ENCODE measurements around the gene WDR33. TPM values are rescaled to one million over a fixed set of nuclear protein-coding genes. Genes with fewer than 3 reads are reported as not detected.

WDR33 gene
- total and polyA plus RNA-seq, 2 donors from 2014 or later = 19.8 to 60.2 TPM

DNA sequence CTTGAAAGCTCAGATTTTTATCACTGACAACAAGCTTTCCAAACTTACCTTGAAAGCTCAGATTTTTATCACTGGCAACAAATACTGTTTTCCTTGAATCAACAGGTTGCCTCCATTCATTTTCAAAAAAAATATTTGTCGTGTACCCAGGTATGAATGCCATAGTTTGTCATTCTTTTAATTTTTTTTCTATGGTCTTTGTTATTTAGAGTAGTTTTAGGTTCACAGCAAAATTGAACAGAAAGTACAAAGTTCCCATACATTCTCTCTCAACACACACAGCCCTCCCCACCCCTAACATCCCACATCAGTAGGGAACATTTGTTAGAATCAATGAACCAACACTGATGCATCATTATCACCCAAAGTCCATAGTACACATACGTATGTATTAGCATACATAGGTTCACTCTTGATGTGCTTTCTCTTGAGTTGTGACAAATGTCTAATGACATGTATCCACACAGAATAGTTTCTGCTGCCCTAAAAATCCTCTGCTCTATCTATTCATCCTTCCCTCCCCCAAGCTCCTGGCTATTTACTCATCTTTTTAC, 25.9 kb downstream of the WDR33 start:
- no peak for FAIRE-seq
- intact Hi-C loops (cut with DNase I) = no loop called here
- peaks cover 0 to 5% (median 0%) of the 10 kb centered on the region in 3 donors for H3K4me1 ChIP-seq (ENCODE audit: control insufficient read depth in 2 of 3, insufficient read depth in 2 of 3, low read depth in 1 of 3, low read length in 3 of 3)

DNA sequence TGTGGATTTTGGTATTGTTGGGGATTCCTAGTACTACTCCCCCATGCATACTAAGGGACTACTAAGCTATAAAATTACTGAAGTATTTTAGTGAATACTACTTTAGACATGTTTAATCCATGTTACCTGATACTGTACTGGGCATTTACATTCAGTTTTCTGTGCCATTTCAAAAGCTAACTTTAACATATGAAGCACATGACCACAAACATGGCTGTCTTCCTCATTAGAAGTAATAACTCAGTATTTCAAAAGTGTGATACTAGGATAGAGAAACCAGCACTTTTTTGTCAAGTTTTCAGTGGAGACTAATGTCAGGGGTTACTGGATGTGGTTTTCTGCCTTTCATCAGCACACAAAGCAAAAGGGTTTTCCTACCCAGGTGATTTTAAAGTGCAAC, 27.9 kb downstream of the WDR33 start:
- H3K4me1 ChIP-seq (ENCODE audit: control insufficient read depth in 2 of 3, insufficient read depth in 2 of 3, low read depth in 1 of 3, low read length in 3 of 3) = peaks cover 0 to 5% (median 0%) of the 10 kb centered on the region in 3 donors
- no peaks in the 10 kb centered on the region for H3K36me3 ChIP-seq (ENCODE audit: control insufficient read depth in 2 of 3, insufficient read depth in 3 of 3, low read length in 3 of 3)
- intact Hi-C loops (cut with DNase I) = no loop called here
- DNase-seq (no peak), FAIRE-seq (no peak)
- H3K27me3 ChIP-seq (ENCODE audit: control insufficient read depth, insufficient read depth, low read length) = no peaks in the 10 kb centered on the region
- TF ChIP-seq, protein P1, sequence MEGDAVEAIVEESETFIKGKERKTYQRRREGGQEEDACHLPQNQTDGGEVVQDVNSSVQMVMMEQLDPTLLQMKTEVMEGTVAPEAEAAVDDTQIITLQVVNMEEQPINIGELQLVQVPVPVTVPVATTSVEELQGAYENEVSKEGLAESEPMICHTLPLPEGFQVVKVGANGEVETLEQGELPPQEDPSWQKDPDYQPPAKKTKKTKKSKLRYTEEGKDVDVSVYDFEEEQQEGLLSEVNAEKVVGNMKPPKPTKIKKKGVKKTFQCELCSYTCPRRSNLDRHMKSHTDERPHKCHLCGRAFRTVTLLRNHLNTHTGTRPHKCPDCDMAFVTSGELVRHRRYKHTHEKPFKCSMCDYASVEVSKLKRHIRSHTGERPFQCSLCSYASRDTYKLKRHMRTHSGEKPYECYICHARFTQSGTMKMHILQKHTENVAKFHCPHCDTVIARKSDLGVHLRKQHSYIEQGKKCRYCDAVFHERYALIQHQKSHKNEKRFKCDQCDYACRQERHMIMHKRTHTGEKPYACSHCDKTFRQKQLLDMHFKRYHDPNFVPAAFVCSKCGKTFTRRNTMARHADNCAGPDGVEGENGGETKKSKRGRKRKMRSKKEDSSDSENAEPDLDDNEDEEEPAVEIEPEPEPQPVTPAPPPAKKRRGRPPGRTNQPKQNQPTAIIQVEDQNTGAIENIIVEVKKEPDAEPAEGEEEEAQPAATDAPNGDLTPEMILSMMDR (IDR thresholded peaks at IDR 0.05; ENCODE audit: borderline replicate concordance, extremely low read depth, insufficient read depth) = no peak
- no peak overlapping the region for H3K27ac ChIP-seq (ENCODE audit: low read depth in 2 of 2, low read length in 2 of 2)
- H3K4me3 ChIP-seq (ENCODE audit: low read length in 3 of 3) = no peak overlapping the region
- H3K9ac ChIP-seq (ENCODE audit: low read length in 3 of 3) = no peak overlapping the region
- no peaks in the 10 kb centered on the region for H3K9me3 ChIP-seq (ENCODE audit: control insufficient read depth in 2 of 3, insufficient read depth in 1 of 3, low read length in 3 of 3)

More for the DNA sequence above, 25.9 kb downstream of the WDR33 start:
- no peak for DNase-seq
- no peak overlapping the region for H3K27ac ChIP-seq (ENCODE audit: low read depth in 2 of 2, low read length in 2 of 2)
- H3K9ac ChIP-seq (ENCODE audit: low read length in 3 of 3) = no peak overlapping the region
- H3K36me3 ChIP-seq (ENCODE audit: control insufficient read depth in 2 of 3, insufficient read depth in 3 of 3, low read length in 3 of 3) = no peaks in the 10 kb centered on the region
- H3K9me3 ChIP-seq (ENCODE audit: control insufficient read depth in 2 of 3, insufficient read depth in 1 of 3, low read length in 3 of 3) = no peaks in the 10 kb centered on the region
- no peaks in the 10 kb centered on the region for H3K27me3 ChIP-seq (ENCODE audit: control insufficient read depth, insufficient read depth, low read length)
- TF ChIP-seq, protein P1 (IDR thresholded peaks at IDR 0.05; ENCODE audit: borderline replicate concordance, extremely low read depth, insufficient read depth) = no peak
- no peak overlapping the region for H3K4me3 ChIP-seq (ENCODE audit: low read length in 3 of 3)

DNA sequence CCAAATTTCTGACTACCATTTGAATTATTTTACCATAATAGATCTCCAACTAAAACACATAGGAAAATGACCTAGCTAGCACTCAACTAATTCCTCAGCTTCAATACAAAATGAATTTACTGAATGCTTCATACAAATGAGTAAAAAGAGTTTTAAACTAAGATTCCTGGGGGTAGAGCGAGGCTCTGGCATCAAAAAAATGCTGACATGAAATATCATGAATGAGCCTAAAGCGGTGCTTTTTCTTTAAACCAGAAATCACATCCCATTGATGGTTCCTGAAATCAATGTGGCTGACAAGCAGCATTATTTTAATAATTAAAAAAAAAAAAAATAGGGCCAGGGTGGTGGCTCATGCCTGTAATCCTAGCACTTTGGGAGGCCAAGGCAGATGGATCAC, 32.1 kb downstream of the WDR33 start:
- Histone ChIP-seq H3K4me1 (ENCODE audit: control insufficient read depth in 2 of 3, insufficient read depth in 2 of 3, low read depth in 1 of 3, low read length in 3 of 3) (peaks cover 0 to 3% (median 0%) of the 10 kb centered on the region in 3 donors), H3K27me3 (ENCODE audit: control insufficient read depth, insufficient read depth, low read length) (no peaks in the 10 kb centered on the region), H3K4me3 (ENCODE audit: low read length in 3 of 3) (no peak overlapping the region), H3K36me3 (ENCODE audit: control insufficient read depth in 2 of 3, insufficient read depth in 3 of 3, low read length in 3 of 3) (no peaks in the 10 kb centered on the region), H3K9me3 (ENCODE audit: control insufficient read depth in 2 of 3, insufficient read depth in 1 of 3, low read length in 3 of 3) (no peaks in the 10 kb centered on the region), H3K9ac (ENCODE audit: low read length in 3 of 3) (no peak overlapping the region), H3K27ac (ENCODE audit: low read depth in 2 of 2, low read length in 2 of 2) (no peak overlapping the region)
- DNase-seq (no peak), FAIRE-seq (no peak)
- TF ChIP-seq, protein P1 (IDR thresholded peaks at IDR 0.05; ENCODE audit: borderline replicate concordance, extremely low read depth, insufficient read depth) = no peak
- intact Hi-C loops (cut with DNase I) = no loop called here

DNA sequence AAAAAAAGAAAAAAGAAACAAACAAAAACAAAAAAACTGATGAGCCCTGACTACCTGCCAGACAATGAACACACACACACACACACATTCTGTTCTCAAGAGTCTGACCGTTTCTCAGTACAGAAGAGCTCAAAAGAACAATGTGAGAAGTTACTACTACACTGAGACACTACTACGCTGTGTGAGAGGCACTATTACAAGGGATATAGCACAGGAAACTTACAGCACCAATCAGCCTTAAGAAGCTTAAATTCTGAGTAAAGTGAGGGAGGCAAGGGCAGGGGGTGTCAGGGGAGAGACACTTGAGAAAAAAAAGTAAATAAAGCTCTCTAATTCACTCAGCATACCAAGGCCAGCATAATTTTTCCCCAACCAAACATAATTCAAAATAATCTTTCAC, 32.5 kb downstream of the WDR33 start:
- FAIRE-seq (no peak), DNase-seq (no peak)
- Histone ChIP-seq H3K27ac (ENCODE audit: low read depth in 2 of 2, low read length in 2 of 2) (no peak overlapping the region), H3K9ac (ENCODE audit: low read length in 3 of 3) (no peak overlapping the region), H3K27me3 (ENCODE audit: control insufficient read depth, insufficient read depth, low read length) (no peaks in the 10 kb centered on the region), H3K36me3 (ENCODE audit: control insufficient read depth in 2 of 3, insufficient read depth in 3 of 3, low read length in 3 of 3) (no peaks in the 10 kb centered on the region), H3K4me1 (ENCODE audit: control insufficient read depth in 2 of 3, insufficient read depth in 2 of 3, low read depth in 1 of 3, low read length in 3 of 3) (peaks cover 0 to 3% (median 0%) of the 10 kb centered on the region in 3 donors), H3K9me3 (ENCODE audit: control insufficient read depth in 2 of 3, insufficient read depth in 1 of 3, low read length in 3 of 3) (no peaks in the 10 kb centered on the region), H3K4me3 (ENCODE audit: low read length in 3 of 3) (no peak overlapping the region)
- TF ChIP-seq, protein P1 (IDR thresholded peaks at IDR 0.05; ENCODE audit: borderline replicate concordance, extremely low read depth, insufficient read depth) = no peak
- intact Hi-C loops (cut with DNase I) = no loop called here
